Stimulated activated naive CD4-positive, alpha-beta T cell treated with Interleukin-2 at 50 U/mL for 16 hours (primary cell): ENCODE measurements around the gene TRAF3IP3.

ENCODE experiments used
- DNase-seq: peaks from one replicate; lab custom pipeline; 2025; lab: John Stamatoyannopoulos, UW

Gene TRAF3IP3

GRCh38 chr1:209738270-209738669 lies 17.6 kb upstream of the TRAF3IP3 start:
- DNase-seq, result no peak

DNA sequence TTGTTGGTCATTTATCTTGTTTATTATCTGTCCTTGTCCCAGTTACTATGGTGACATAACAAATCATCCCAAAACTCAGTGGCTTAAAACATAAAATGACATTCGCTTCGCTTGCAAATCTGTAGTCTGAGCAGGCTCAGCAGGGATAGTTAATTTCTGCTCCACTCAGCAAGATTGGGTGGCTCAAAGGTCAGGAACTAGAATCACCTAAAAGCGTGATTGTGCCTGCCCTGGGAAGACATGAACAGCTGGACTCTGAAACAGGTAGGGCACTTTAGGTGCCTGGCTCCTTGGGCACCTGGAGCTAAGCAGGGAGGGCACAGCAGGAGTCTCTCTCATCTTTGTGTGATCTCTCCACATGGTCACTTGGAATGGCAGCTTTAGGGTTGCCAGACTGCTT lies 14.7 kb upstream of the TRAF3IP3 start:
- DNase-seq, result no peak

DNA sequence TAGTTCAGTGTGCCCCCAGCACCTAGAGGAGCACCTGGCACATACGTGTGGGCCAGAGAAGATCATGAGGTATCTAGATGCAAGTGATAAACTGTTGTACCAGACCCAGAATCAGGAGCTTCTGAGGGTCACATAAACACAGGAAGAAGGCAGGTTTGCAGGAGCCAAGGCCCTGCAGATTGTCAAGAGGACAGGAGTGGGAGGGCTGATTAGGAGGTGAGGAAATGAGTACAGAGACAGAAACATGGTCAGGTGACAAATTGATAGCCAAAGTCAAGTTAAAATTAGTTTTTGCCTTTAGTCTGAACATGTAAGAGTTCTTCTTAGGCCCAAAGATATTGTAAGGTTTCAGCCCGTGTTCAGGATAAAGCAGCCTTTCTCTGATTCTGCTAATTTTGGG lies 14.0 kb upstream of the TRAF3IP3 start:
- no peak for DNase-seq

GRCh38 chr1:209742409-209743144 lies 13.3 kb upstream of the TRAF3IP3 start:
- DNase-seq, result no peak

DNA sequence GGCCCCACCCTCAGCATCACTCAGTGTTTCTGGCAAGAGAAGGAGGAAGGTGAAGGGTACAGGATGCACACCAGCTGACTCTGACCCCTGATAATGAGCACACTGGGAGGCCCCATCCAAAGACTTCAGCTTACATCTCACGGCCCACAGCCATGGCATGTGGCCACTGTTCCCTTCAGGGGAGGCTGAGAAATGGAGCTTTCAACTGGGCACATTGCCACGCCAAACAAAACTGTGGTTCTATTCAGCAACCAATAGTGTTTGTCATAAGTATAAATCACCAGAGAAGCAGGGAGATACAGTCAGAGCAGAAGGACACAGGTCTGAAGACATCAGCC lies 12.7 kb upstream of the TRAF3IP3 start:
- DNase-seq, result no peak

- DNase-seq, result no peak
Observed at GRCh38 chr1:209746451-209747165, 9.2 kb upstream of the TRAF3IP3 start.

DNA sequence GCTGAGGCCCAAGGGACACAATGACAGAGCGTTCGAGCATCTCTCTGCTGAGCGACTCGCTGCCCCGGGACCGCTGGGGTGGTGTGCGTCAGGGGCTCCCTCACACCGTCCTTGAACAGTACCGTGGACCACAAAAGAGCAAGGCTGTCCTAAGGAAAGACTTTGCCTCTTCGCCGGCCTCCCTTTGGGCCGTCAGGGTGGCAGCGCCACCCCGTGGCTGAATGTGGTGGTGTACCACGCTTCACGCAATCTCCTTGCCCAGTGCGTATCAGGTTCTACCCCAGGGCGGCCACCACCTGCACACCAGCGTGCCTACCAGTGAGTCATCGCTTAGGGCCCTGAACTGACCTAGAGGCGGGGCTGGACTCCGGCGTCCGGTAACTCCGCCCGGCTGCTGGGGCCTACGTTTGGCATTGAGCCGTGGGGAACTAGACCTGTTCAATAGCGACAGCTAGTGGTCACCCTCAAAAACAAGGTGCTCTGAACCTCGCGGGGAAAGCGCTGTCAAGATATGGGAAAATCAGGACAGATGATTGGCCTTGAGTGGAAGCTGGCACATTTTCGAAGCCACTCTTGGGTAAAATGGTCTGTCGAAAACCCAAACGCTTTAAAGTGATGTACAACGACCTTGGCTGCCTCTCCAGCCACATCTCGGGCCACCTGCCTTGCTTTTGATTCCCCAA lies 8.1 kb upstream of the TRAF3IP3 start:
- peak; percentile 85 for DNase-seq

GRCh38 chr1:209748620-209749019 lies 7.2 kb upstream of the TRAF3IP3 start:
- DNase-seq, result no peak

GRCh38 chr1:209749205-209749604 lies 6.6 kb upstream of the TRAF3IP3 start:
- no peak for DNase-seq

GRCh38 chr1:209749670-209750323 lies 6.1 kb upstream of the TRAF3IP3 start:
- no peak for DNase-seq

DNA sequence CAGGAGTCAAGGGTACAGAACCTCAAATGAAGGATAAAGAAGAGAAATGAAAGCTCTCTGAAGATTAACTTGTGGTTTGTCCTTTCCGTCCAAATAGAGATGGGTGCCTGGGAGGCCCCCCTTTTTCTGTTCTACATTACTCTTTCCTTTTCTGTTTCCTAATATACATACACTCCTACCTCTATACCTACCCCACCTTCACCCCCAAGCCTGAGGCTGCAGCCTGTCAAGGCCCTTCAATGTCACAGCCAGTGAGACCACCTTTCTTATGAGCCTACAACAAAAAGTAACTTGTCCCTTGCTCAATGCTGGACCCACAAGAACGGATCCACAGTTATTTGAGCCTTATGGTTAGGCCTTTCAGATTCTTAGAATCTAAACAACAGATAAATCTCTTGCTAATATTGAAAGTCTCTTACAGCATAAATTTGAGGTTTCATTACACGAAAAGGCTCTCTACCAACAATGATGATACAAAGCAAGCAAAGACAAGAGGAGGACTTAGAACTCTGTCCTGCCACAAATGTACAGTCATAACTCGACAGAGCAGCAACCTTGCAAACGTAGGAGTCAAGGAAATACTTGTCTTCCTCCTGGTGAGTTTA lies 4.1 kb upstream of the TRAF3IP3 start:
- peak; percentile 29 for DNase-seq

GRCh38 chr1:209752890-209753289 lies 3.0 kb upstream of the TRAF3IP3 start:
- DNase-seq, result no peak

GRCh38 chr1:209755256-209755655 lies 597 bp upstream of the TRAF3IP3 start:
- DNase-seq, result no peak

DNA sequence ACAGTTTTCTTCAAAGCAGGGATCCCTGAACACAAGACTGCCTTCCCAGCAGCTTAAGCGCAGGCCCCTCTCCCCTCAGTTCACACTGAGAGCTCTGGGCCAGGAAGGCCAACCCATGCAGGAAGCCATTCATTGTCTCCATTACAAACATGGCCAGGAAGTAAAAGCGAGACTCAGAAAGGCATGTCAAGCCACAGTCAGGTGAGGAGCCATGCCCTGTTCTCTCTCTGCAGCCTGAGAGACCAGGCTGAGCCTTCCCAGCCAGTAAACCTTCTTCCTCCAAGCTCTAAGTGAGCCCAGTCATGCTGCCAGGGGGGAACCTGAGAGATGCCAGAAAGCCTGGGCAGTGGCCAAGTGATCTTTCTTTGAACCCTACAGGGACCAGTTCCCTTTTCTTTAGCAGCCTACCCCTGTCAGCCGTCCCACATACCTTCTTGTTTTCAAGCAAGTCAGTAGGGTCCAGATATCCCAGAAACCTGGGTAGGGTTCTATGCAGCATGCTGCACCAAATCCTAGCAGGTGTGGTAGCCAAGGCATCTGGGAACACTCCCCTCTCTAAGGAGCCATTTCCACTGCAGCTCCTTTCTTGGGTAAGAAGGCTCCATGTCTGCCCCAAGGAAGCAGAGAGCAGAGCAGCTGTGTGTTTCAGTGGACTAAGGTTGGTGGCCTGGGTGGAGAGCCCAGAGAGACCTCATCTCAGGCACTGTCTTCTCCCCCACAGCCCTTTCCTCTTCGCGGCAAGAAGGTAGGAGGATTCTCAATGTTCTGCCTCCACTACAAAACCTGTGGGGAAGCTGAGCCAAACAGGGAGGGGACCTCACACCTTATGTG lies 977 bp downstream of the TRAF3IP3 start:
- DNase-seq, result peak; percentile 28

GRCh38 chr1:209758400-209758799 lies 2.5 kb downstream of the TRAF3IP3 start:
- DNase-seq, result no peak

- no peak for DNase-seq
Observed at GRCh38 chr1:209759829-209760359, 4.0 kb downstream of the TRAF3IP3 start.

DNA sequence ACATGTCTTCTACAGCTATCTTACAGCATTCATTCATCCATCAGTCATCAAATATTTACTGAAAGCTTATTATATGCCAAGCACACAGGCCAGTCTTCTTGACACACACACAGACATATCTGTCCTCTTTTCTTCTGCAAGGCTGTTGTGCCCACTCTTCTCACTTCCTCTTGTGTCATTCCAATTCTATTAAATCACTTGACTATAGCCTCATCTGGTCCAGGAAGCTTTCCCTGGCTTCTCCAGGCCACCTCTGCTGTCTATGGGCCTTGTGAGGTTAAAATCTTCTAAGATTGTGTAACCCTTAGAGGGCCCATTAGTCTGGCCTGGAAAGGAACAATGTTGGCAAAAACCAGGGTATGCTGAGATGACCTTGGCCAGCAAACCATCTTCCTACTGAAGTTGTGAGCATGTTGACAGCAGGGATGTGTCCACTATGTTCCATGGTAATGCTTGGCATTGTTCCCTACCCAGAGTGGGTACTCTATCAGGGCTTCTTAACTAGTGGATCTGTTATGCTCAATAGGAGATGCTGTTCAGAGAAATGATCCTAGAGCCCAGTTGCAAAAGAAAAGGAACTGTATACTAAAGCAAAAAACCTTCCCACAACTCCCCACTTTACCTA lies 5.3 kb downstream of the TRAF3IP3 start:
- DNase-seq, result no peak

DNA sequence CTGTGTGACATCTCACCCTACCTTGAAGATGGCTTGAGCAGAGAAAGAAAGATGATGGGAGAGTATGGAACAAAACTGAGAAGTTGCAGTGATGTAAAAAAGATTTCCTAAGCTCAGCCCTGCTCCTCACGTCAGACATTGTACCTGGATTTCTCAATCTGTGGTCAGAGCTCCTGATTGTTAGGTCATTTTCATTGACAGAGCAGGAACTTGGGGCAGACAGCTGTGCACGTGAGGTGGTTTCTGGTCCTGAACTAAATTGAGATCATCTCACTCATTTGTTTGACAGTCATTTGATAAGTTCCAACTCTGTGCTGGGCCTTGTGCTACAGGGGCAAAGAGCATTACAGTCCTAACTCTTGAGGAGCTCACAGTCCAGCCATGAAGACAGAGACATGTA lies 10.2 kb downstream of the TRAF3IP3 start:
- DNase-seq, result no peak

- DNase-seq, result no peak
Observed at GRCh38 chr1:209767096-209767495, 11.2 kb downstream of the TRAF3IP3 start.

- DNase-seq, result no peak
Observed at GRCh38 chr1:209767706-209768105, 11.9 kb downstream of the TRAF3IP3 start.

DNA sequence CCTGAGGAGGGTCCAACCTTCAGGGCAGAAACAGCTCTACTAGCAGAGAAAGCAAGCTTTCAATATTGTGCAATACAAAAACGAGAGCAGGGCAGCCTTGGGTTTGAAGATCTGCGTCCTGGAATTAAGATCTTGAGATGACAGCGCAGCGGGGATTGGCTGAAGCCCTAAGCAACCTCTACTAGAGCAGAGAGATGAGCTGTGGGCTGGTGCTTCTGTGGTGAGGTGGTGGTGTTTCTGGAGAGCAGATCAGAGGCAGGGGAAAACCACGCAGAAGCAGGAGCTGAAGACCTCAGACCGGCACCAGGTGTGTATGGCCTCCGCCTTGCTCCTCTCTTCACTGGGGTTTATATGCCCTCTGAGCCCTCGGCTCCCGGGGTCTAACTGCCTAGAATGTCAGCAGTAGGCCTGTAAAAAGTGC lies 12.5 kb downstream of the TRAF3IP3 start:
- peak; percentile 82 for DNase-seq
